Stimulated activated CD8-positive, alpha-beta memory T cell treated with anti-CD3 and anti-CD28 coated beads, Interleukin-15, amount 100 ng/mL, for 4 hours (primary cell): ENCODE data around the gene YDJC.
"Not testable (repeated sequence)": the region's sequence is repeated elsewhere in the genome, so short reads cannot be mapped to it uniquely, and the experiment has no call there.

Source experiments
- DNase-seq, 2 donors: peaks; one replicate each; pipeline ENCODE4 v3.0.0-alpha.2; 2020; ENCODE audit warnings: low read depth in 2 of 2

The YDJC gene

GRCh38 chr22:21629255-21630149, at the start of gene YDJC:
YDJC (minus strand) TSS chr22:21630022; CDS start chr22:21630014, 8 bp downstream.
- DNase-seq = peak; percentile 89 to 90

GRCh38 chr22:21679383-21679782, 49.6 kb upstream of the YDJC start:
- no peak for DNase-seq

GRCh38 chr22:21678842-21679241, 49.0 kb upstream of the YDJC start:
- not testable (repeated sequence) for DNase-seq

- DNase-seq = no peak
Measured at GRCh38 chr22:21677606-21678443, 48.0 kb upstream of the YDJC start.

GRCh38 chr22:21674638-21675245, 44.9 kb upstream of the YDJC start:
- DNase-seq = no peak

GRCh38 chr22:21673534-21674321, 43.9 kb upstream of the YDJC start:
- no peak for DNase-seq

- no peak for DNase-seq
Measured at GRCh38 chr22:21672107-21672629, 42.3 kb upstream of the YDJC start.

- DNase-seq = no peak
Measured at GRCh38 chr22:21669026-21669425, 39.2 kb upstream of the YDJC start.

- DNase-seq = no peak
Measured at GRCh38 chr22:21666786-21667185, 37.0 kb upstream of the YDJC start.

- DNase-seq = no peak
Measured at GRCh38 chr22:21665047-21665851, 35.4 kb upstream of the YDJC start.

GRCh38 chr22:21663738-21664137, 33.9 kb upstream of the YDJC start:
- no peak for DNase-seq

- DNase-seq = no peak
Measured at GRCh38 chr22:21661991-21662390, 32.2 kb upstream of the YDJC start.

GRCh38 chr22:21660904-21661303, 31.1 kb upstream of the YDJC start:
- no peak for DNase-seq

- DNase-seq = no peak
Measured at GRCh38 chr22:21659864-21660525, 30.2 kb upstream of the YDJC start.

- DNase-seq = peak; percentile 46 to 59
Measured at GRCh38 chr22:21657360-21658032, 27.7 kb upstream of the YDJC start.

- DNase-seq = no peak
Measured at GRCh38 chr22:21657020-21657359, 27.2 kb upstream of the YDJC start.

GRCh38 chr22:21652547-21653545, 23.0 kb upstream of the YDJC start:
- no peak for DNase-seq

- peak; percentile 59 to 65 for DNase-seq
Measured at GRCh38 chr22:21652010-21652546, 22.3 kb upstream of the YDJC start.
